SK-N-SH treated with all-trans-retinoic acid at 6 μM for 48 hours (cell line): Measurements from ENCODE around the gene SERTAD1.
A peak's percentile ranks its signal among the peaks of the same experiment; 100 is the strongest.

ENCODE experiments used
- ATAC-seq: fragments of 200-7000 bp; cut with Tn5 transposase; 3 replicates; pipeline ENCODE4 v1.9.1; 2020; ENCODE audit warnings: mild to moderate bottlenecking, moderate library complexity
- ARNTL ChIP-seq: fragments of 450-650 bp; formaldehyde crosslinking; IDR thresholded peaks from 2 replicates; pipeline ENCODE4 v1.5.0; 2020; ENCODE audit warnings: low read depth, mild to moderate bottlenecking, moderate library complexity, borderline replicate concordance
- CREB5 ChIP-seq: fragments of 250-450 bp; sonication (Bioruptor Pico); IDR thresholded peaks from 2 replicates; pipeline ENCODE4 v1.5.1; 2020; ENCODE audit warnings: low read depth, mild to moderate bottlenecking, moderate library complexity
- CSDC2 ChIP-seq: fragments of 250-450 bp; sonication (Bioruptor Pico); IDR thresholded peaks from 2 replicates; pipeline ENCODE4 v1.5.0; 2020; ENCODE audit warnings: mild to moderate bottlenecking, moderate library complexity
- CSRNP3 ChIP-seq: fragments of 250-450 bp; sonication (Bioruptor Pico); IDR thresholded peaks from 2 replicates; pipeline ENCODE4 v1.5.1; 2021; ENCODE audit warnings: mild to moderate bottlenecking, moderate library complexity
- ESRRG ChIP-seq: fragments of 250-450 bp; sonication (Bioruptor Pico); IDR thresholded peaks from 2 replicates; pipeline ENCODE4 v1.6.1; 2021; ENCODE audit warnings: mild to moderate bottlenecking
- GLIS3 ChIP-seq: fragments of 250-450 bp; sonication (Bioruptor Pico); IDR thresholded peaks from 2 replicates; pipeline ENCODE4 v1.5.0; 2020; ENCODE audit warnings: mild to moderate bottlenecking, moderate library complexity
- ISL1 ChIP-seq: fragments of 250-450 bp; sonication (Bioruptor Pico); IDR thresholded peaks from 2 replicates; pipeline ENCODE4 v2.1.2; 2022; ENCODE audit warnings: mild to moderate bottlenecking, moderate library complexity
- OSR1 ChIP-seq: fragments of 250-450 bp; sonication (Bioruptor Pico); IDR thresholded peaks from 2 replicates; pipeline ENCODE4 v1.8.0; 2022; ENCODE audit warnings: moderate library complexity, mild to moderate bottlenecking, inconsistent platforms
- PATZ1 ChIP-seq: fragments of 250-450 bp; sonication (Bioruptor Pico); IDR thresholded peaks from 2 replicates; pipeline ENCODE4 v1.8.0; 2020; ENCODE audit warnings: mild to moderate bottlenecking, moderate library complexity, borderline replicate concordance
- POU6F1 ChIP-seq: fragments of 250-450 bp; sonication (Bioruptor Pico); IDR thresholded peaks from 2 replicates; pipeline ENCODE4 v1.8.0; 2021; ENCODE audit warnings: low read depth, mild to moderate bottlenecking, moderate library complexity, borderline replicate concordance
- PPARA ChIP-seq: fragments of 250-450 bp; sonication (Bioruptor Pico); IDR thresholded peaks from 2 replicates; pipeline ENCODE4 v1.5.0; 2020; ENCODE audit warnings: mild to moderate bottlenecking, borderline replicate concordance
- RARB ChIP-seq: fragments of 250-450 bp; sonication (Bioruptor Pico); IDR thresholded peaks from 2 replicates; pipeline ENCODE4 v1.8.0; 2021; ENCODE audit warnings: mild to moderate bottlenecking, moderate library complexity
- SNAI2 ChIP-seq: fragments of 250-450 bp; sonication (Bioruptor Pico); IDR thresholded peaks from 2 replicates; pipeline ENCODE4 v1.5.0; 2020; ENCODE audit warnings: mild to moderate bottlenecking, moderate library complexity
- TCF4 ChIP-seq: fragments of 250-450 bp; sonication (Bioruptor Pico); IDR thresholded peaks from 2 replicates; pipeline ENCODE4 v1.8.0; 2021; ENCODE audit warnings: mild to moderate bottlenecking, moderate library complexity, borderline replicate concordance
- TOX ChIP-seq: fragments of 250-450 bp; sonication (Bioruptor Pico); IDR thresholded peaks from 2 replicates; pipeline ENCODE4 v1.8.0; 2021; ENCODE audit warnings: mild to moderate bottlenecking, moderate library complexity, borderline replicate concordance
- ZC3H10 ChIP-seq: fragments of 250-450 bp; sonication (Bioruptor Pico); IDR thresholded peaks from 2 replicates; pipeline ENCODE4 v1.5.1; 2021; ENCODE audit warnings: mild to moderate bottlenecking, moderate library complexity
- ZFP3 ChIP-seq: fragments of 250-450 bp; sonication (Bioruptor Pico); IDR thresholded peaks from 2 replicates; pipeline ENCODE4 v1.5.0; 2020; ENCODE audit warnings: mild to moderate bottlenecking, moderate library complexity
- ZFP30 ChIP-seq: fragments of 450-650 bp; formaldehyde crosslinking; IDR thresholded peaks from 2 replicates; pipeline ENCODE4 v1.5.0; 2022; ENCODE audit warnings: mild to moderate bottlenecking, moderate library complexity
- ZNF565 ChIP-seq: fragments of 450-650 bp; formaldehyde crosslinking; conservative IDR thresholded peaks from 2 replicates; pipeline ENCODE4 v1.5.0; 2020; ENCODE audit warnings: low read depth, mild to moderate bottlenecking, moderate library complexity
- ZNF70 ChIP-seq: fragments of 450-650 bp; formaldehyde crosslinking; IDR thresholded peaks from 2 replicates; pipeline ENCODE4 v1.5.0; 2020; ENCODE audit warnings: mild to moderate bottlenecking, moderate library complexity
- ZNF8 ChIP-seq: fragments of 450-650 bp; formaldehyde crosslinking; IDR thresholded peaks from 2 replicates; pipeline ENCODE4 v1.5.0; 2020; ENCODE audit warnings: mild to moderate bottlenecking, moderate library complexity

SERTAD1 gene

GRCh38 chr19:40413291-40413845 lies 12.4 kb downstream of the SERTAD1 start, which contains the start of gene PRX:
PRX (minus strand) TSS chr19:40413378; CDS start chr19:40407932, 5,446 bp downstream.
- TF ChIP-seq SNAI2 (CRISPR knock-in tag) (no peak), ARNTL (CRISPR knock-in tag) (no peak), ZNF70 (CRISPR knock-in tag) (no peak)
- ATAC-seq, result no peak

- no peak for TF ChIP-seq ISL1
- no peak for TF ChIP-seq SNAI2 (CRISPR knock-in tag)
- no peak for ATAC-seq
Measured at GRCh38 chr19:40412866-40413265, 12.9 kb downstream of the SERTAD1 start.

- no peak for TF ChIP-seq CSDC2 (CRISPR knock-in tag)
- no peak for TF ChIP-seq ZNF8 (CRISPR knock-in tag)
- TF ChIP-seq TCF4, result no peak
- TF ChIP-seq RARB (CRISPR knock-in tag), result no peak
- TF ChIP-seq PATZ1 (CRISPR knock-in tag), result no peak
- TF ChIP-seq GLIS3 (CRISPR knock-in tag), result no peak
- TF ChIP-seq POU6F1, result no peak
- no peak for TF ChIP-seq SNAI2 (CRISPR knock-in tag)
- no peak for TF ChIP-seq ESRRG (CRISPR knock-in tag)
- TF ChIP-seq OSR1 (CRISPR knock-in tag), result no peak
- no peak for TF ChIP-seq ISL1
- TF ChIP-seq CREB5 (CRISPR knock-in tag), result no peak
- no peak for TF ChIP-seq ZFP3 (CRISPR knock-in tag)
- no peak for TF ChIP-seq PPARA (CRISPR knock-in tag)
- TF ChIP-seq ZFP30 (CRISPR knock-in tag), result no peak
- TF ChIP-seq ZC3H10 (CRISPR knock-in tag), result no peak
- no peak for TF ChIP-seq CSRNP3 (CRISPR knock-in tag)
- no peak for TF ChIP-seq ZNF70 (CRISPR knock-in tag)
- no peak for TF ChIP-seq TOX (CRISPR knock-in tag)
- no peak for TF ChIP-seq ZNF565
- no peak for ATAC-seq
Measured at GRCh38 chr19:40411958-40412499, 13.8 kb downstream of the SERTAD1 start.

- TF ChIP-seq CSDC2 (CRISPR knock-in tag) (no peak), PPARA (CRISPR knock-in tag) (no peak), ZNF8 (CRISPR knock-in tag) (no peak), CREB5 (CRISPR knock-in tag) (no peak), ESRRG (CRISPR knock-in tag) (no peak), TCF4 (no peak), ARNTL (CRISPR knock-in tag) (no peak), SNAI2 (CRISPR knock-in tag) (no peak), ZNF565 (no peak), PATZ1 (CRISPR knock-in tag) (no peak), GLIS3 (CRISPR knock-in tag) (no peak), ZC3H10 (CRISPR knock-in tag) (no peak), OSR1 (CRISPR knock-in tag) (no peak), ZFP3 (CRISPR knock-in tag) (no peak), ISL1 (no peak), ZFP30 (CRISPR knock-in tag) (no peak), RARB (CRISPR knock-in tag) (no peak)
- TF ChIP-seq, all 23 proteins: peak for 0
- peak; percentile 39 for ATAC-seq
Measured at GRCh38 chr19:40411125-40411842, 14.5 kb downstream of the SERTAD1 start.
